Activated CD4-positive, alpha-beta T cell treated with anti-CD3 and anti-CD28 coated beads, Interleukin-2, amount 10 ng/mL, durations not matched to agents 7 days and 5 days (primary cell): ENCODE data around the gene GORAB. TPM values are rescaled to one million over a fixed set of nuclear protein-coding genes. Genes with fewer than 3 reads are reported as not detected.

Experiments
- CTCF ChIA-PET: fragments of 350-600 bp; sonication (Branson Sonifier 250); formaldehyde crosslinking; loops from one replicate; lab custom pipeline; 2021; ENCODE audit warnings: antibody characterized with exemption; lab: Charles Lee
- POLR2A ChIA-PET: fragments of 350-600 bp; sonication (Branson Sonifier 250); formaldehyde crosslinking; loops from one replicate; lab custom pipeline; 2021; ENCODE audit warnings: antibody characterized with exemption; lab: Charles Lee
- DNase-seq: peaks from one replicate; pipeline ENCODE4 v3.0.0-alpha.2; 2020
- H3K27ac Mint-ChIP-seq: one replicate; pipeline ENCODE4 v1.8.0; 2021; ENCODE audit warnings: mild to moderate bottlenecking, moderate library complexity, mixed read lengths
- H3K27me3 Mint-ChIP-seq: one replicate; pipeline ENCODE4 v1.8.0; 2021; ENCODE audit warnings: mixed read lengths
- H3K36me3 Mint-ChIP-seq: one replicate; pipeline ENCODE4 v1.8.0; 2021; ENCODE audit warnings: low read depth, mixed read lengths
- H3K4me1 Mint-ChIP-seq: one replicate; pipeline ENCODE4 v1.8.0; 2021; ENCODE audit warnings: mixed read lengths
- H3K4me3 Mint-ChIP-seq: one replicate; pipeline ENCODE4 v1.8.0; 2021; ENCODE audit warnings: mild to moderate bottlenecking, moderate library complexity, mixed read lengths
- H3K9me3 Mint-ChIP-seq: one replicate; pipeline ENCODE4 v1.8.0; 2021; ENCODE audit warnings: mixed read lengths
- total RNA-seq, 2 experiments: library from RNA; stranded (reverse); gene quantifications; one replicate each; pipeline ENCODE4 v1.2.3, GENCODE V29; 2021

The GORAB gene
- 10 to 100 TPM; 12.9 to 13.0 TPM for total RNA-seq

- Mint-ChIP-seq H3K27ac (no peak within 1 kb of the TSS), H3K36me3 (peaks cover 12% of the 10 kb centered on the region), H3K27me3 (peaks cover 9% of the 10 kb centered on the region), H3K4me1 (peaks cover 12% of the 10 kb centered on the region), H3K9me3 (no peaks in the 10 kb centered on the region), H3K4me3 (no peak within 1 kb of the TSS)
- peak; percentile 92 for DNase-seq
- POLR2A ChIA-PET = no interaction called here
- CTCF ChIA-PET = interaction anchor here (0.8 kb wide), 1 partner anchor 8 kb away, joined by 3 read pairs; no protein-coding TSS in a partner anchor
Observed at GRCh38 chr1:170531758-170532657, at the start of gene GORAB. Gene GORAB (plus strand): TSS chr1:170532166. CDS start chr1:170532224, 58 bp downstream.

GRCh38 chr1:170483051-170483450 lies 48.9 kb upstream of the GORAB start:
- H3K27ac Mint-ChIP-seq = no peak overlapping the region
- ChIA-PET CTCF (interaction anchor here (1.0 kb wide), 1 partner anchor 9 kb away, joined by 3 read pairs; no protein-coding TSS in a partner anchor), POLR2A (no interaction called here)
- no peaks in the 10 kb centered on the region for H3K36me3 Mint-ChIP-seq
- DNase-seq = no peak
- peaks cover 2% of the 10 kb centered on the region for H3K27me3 Mint-ChIP-seq
- no peaks in the 10 kb centered on the region for H3K4me1 Mint-ChIP-seq
- no peaks in the 10 kb centered on the region for H3K9me3 Mint-ChIP-seq
- no peak overlapping the region for H3K4me3 Mint-ChIP-seq

- Mint-ChIP-seq H3K36me3 (no peaks in the 10 kb centered on the region), H3K27me3 (peaks cover 3% of the 10 kb centered on the region), H3K27ac (no peak overlapping the region), H3K9me3 (no peaks in the 10 kb centered on the region), H3K4me3 (no peak overlapping the region), H3K4me1 (no peaks in the 10 kb centered on the region)
- DNase-seq = no peak
- ChIA-PET POLR2A (no interaction called here), CTCF (no interaction called here)
Observed at GRCh38 chr1:170487503-170487902, 44.5 kb upstream of the GORAB start.

- H3K27me3 Mint-ChIP-seq = peaks cover 5% of the 10 kb centered on the region
- no peak overlapping the region for H3K27ac Mint-ChIP-seq
- no peak overlapping the region for H3K4me3 Mint-ChIP-seq
- no peaks in the 10 kb centered on the region for H3K9me3 Mint-ChIP-seq
- H3K4me1 Mint-ChIP-seq = peaks cover 3% of the 10 kb centered on the region
- ChIA-PET CTCF (no interaction called here), POLR2A (no interaction called here)
- DNase-seq = no peak
- H3K36me3 Mint-ChIP-seq = no peaks in the 10 kb centered on the region
Observed at GRCh38 chr1:170491291-170491690, 40.7 kb upstream of the GORAB start.

GRCh38 chr1:170494369-170494768 lies 37.6 kb upstream of the GORAB start:
- H3K4me1 Mint-ChIP-seq = peaks cover 3% of the 10 kb centered on the region
- DNase-seq = no peak
- H3K27ac Mint-ChIP-seq = no peak overlapping the region
- ChIA-PET CTCF (no interaction called here), POLR2A (no interaction called here)
- no peak overlapping the region for H3K4me3 Mint-ChIP-seq
- peaks cover 5% of the 10 kb centered on the region for H3K27me3 Mint-ChIP-seq
- H3K36me3 Mint-ChIP-seq = no peaks in the 10 kb centered on the region
- H3K9me3 Mint-ChIP-seq = no peaks in the 10 kb centered on the region

GRCh38 chr1:170495006-170495405 lies 37.0 kb upstream of the GORAB start:
- no peaks in the 10 kb centered on the region for H3K36me3 Mint-ChIP-seq
- peaks cover 5% of the 10 kb centered on the region for H3K27me3 Mint-ChIP-seq
- H3K9me3 Mint-ChIP-seq = no peaks in the 10 kb centered on the region
- H3K27ac Mint-ChIP-seq = no peak overlapping the region
- H3K4me3 Mint-ChIP-seq = no peak overlapping the region
- H3K4me1 Mint-ChIP-seq = peaks cover 3% of the 10 kb centered on the region
- DNase-seq = no peak
- ChIA-PET CTCF (no interaction called here), POLR2A (no interaction called here)

GRCh38 chr1:170498876-170499275 lies 33.1 kb upstream of the GORAB start:
- ChIA-PET POLR2A (no interaction called here), CTCF (no interaction called here)
- Mint-ChIP-seq H3K27ac (no peak overlapping the region), H3K27me3 (peaks cover 6% of the 10 kb centered on the region), H3K4me3 (no peak overlapping the region), H3K36me3 (no peaks in the 10 kb centered on the region), H3K9me3 (no peaks in the 10 kb centered on the region), H3K4me1 (peaks cover 3% of the 10 kb centered on the region)
- DNase-seq = no peak

- Mint-ChIP-seq H3K36me3 (no peaks in the 10 kb centered on the region), H3K27ac (no peak overlapping the region), H3K27me3 (peaks cover 8% of the 10 kb centered on the region), H3K4me1 (no peaks in the 10 kb centered on the region), H3K4me3 (no peak overlapping the region), H3K9me3 (no peaks in the 10 kb centered on the region)
- ChIA-PET POLR2A (no interaction called here), CTCF (no interaction called here)
- DNase-seq = no peak
Observed at GRCh38 chr1:170503665-170504064, 28.3 kb upstream of the GORAB start.

GRCh38 chr1:170510163-170510562 lies 21.8 kb upstream of the GORAB start:
- H3K27ac Mint-ChIP-seq = no peak overlapping the region
- H3K27me3 Mint-ChIP-seq = peaks cover 7% of the 10 kb centered on the region
- ChIA-PET CTCF (no interaction called here), POLR2A (no interaction called here)
- no peaks in the 10 kb centered on the region for H3K9me3 Mint-ChIP-seq
- DNase-seq = no peak
- H3K4me1 Mint-ChIP-seq = no peaks in the 10 kb centered on the region
- H3K4me3 Mint-ChIP-seq = no peak overlapping the region
- no peaks in the 10 kb centered on the region for H3K36me3 Mint-ChIP-seq

- H3K27ac Mint-ChIP-seq = no peak overlapping the region
- DNase-seq = no peak
- no peak overlapping the region for H3K4me3 Mint-ChIP-seq
- H3K36me3 Mint-ChIP-seq = no peaks in the 10 kb centered on the region
- ChIA-PET CTCF (no interaction called here), POLR2A (no interaction called here)
- no peaks in the 10 kb centered on the region for H3K4me1 Mint-ChIP-seq
- no peaks in the 10 kb centered on the region for H3K9me3 Mint-ChIP-seq
- peaks cover 7% of the 10 kb centered on the region for H3K27me3 Mint-ChIP-seq
Observed at GRCh38 chr1:170511038-170511437, 20.9 kb upstream of the GORAB start.

GRCh38 chr1:170513138-170513537 lies 18.8 kb upstream of the GORAB start:
- DNase-seq = no peak
- Mint-ChIP-seq H3K4me1 (no peaks in the 10 kb centered on the region), H3K27ac (no peak overlapping the region), H3K36me3 (no peaks in the 10 kb centered on the region), H3K4me3 (no peak overlapping the region), H3K9me3 (no peaks in the 10 kb centered on the region), H3K27me3 (peaks cover 10% of the 10 kb centered on the region)
- CTCF ChIA-PET = no interaction called here
- POLR2A ChIA-PET = no interaction called here

- H3K4me1 Mint-ChIP-seq = no peaks in the 10 kb centered on the region
Observed at GRCh38 chr1:170518185-170518834, 13.7 kb upstream of the GORAB start.

GRCh38 chr1:170518965-170519364 lies 13.0 kb upstream of the GORAB start:
- ChIA-PET CTCF (no interaction called here), POLR2A (no interaction called here)
- Mint-ChIP-seq H3K27me3 (peaks cover 34% of the 10 kb centered on the region), H3K4me3 (no peak overlapping the region), H3K9me3 (no peaks in the 10 kb centered on the region), H3K4me1 (no peaks in the 10 kb centered on the region), H3K27ac (no peak overlapping the region), H3K36me3 (no peaks in the 10 kb centered on the region)
- no peak for DNase-seq

More at GRCh38 chr1:170518185-170518834, 13.7 kb upstream of the GORAB start:
- DNase-seq = no peak
- Mint-ChIP-seq H3K27ac (no peak overlapping the region), H3K36me3 (no peaks in the 10 kb centered on the region), H3K27me3 (peaks cover 30% of the 10 kb centered on the region), H3K4me3 (no peak overlapping the region), H3K9me3 (no peaks in the 10 kb centered on the region)
- CTCF ChIA-PET = no interaction called here
- POLR2A ChIA-PET = no interaction called here
